HepG2 (cell line): Measurements from ENCODE around the gene RPS28. TPM values are rescaled to one million over a fixed set of nuclear protein-coding genes. Genes with fewer than 3 reads are reported as not detected.

Source experiments
- CCAR2 ChIP-seq: fragments of 200-400 bp; formaldehyde crosslinking; optimal IDR thresholded peaks from 2 replicates; pipeline ENCODE3; 2018; ENCODE audit warnings: low read depth, mild to moderate bottlenecking, low read length, moderate library complexity
- ERF ChIP-seq: IDR thresholded peaks from 2 replicates; pipeline ENCODE4 v1.6.1; 2018; ENCODE audit warnings: missing biosample characterization, missing genetic modification reagents
- KDM4B ChIP-seq: sonication (generic); formaldehyde crosslinking; IDR thresholded peaks from 2 replicates; pipeline ENCODE4 v1.4.0; 2020; ENCODE audit warnings: missing genetic modification reagents
- PITX1 ChIP-seq: sonication (generic); formaldehyde crosslinking; IDR thresholded peaks from 2 replicates; pipeline ENCODE4 v1.5.1; 2020; ENCODE audit warnings: mild to moderate bottlenecking, missing genetic modification reagents
- REL ChIP-seq: sonication (generic); formaldehyde crosslinking; conservative IDR thresholded peaks from 2 replicates; pipeline ENCODE4 v1.8.0; 2022; ENCODE audit warnings: mild to moderate bottlenecking, missing genetic modification reagents, moderate library complexity
- ZNF235 ChIP-seq: sonication (generic); formaldehyde crosslinking; IDR thresholded peaks from 2 replicates; pipeline ENCODE4 v1.8.1; 2023; ENCODE audit warnings: mild to moderate bottlenecking, missing genetic modification reagents, borderline replicate concordance
- ZNF570 ChIP-seq: sonication (generic); formaldehyde crosslinking; IDR thresholded peaks from 2 replicates; pipeline ENCODE4 v1.4.0; 2020; ENCODE audit warnings: mild to moderate bottlenecking, missing genetic modification reagents, borderline replicate concordance
- polyA plus RNA-seq, 8 experiments: library from polyadenylated mRNA; depleted of rRNA in 3 of 8; stranded (reverse) in 7 of 8; unstranded in 1 of 8; fragments of >200 nt; fragmentation: Illumina TruSeq in 4 of 8; extraction: Trizol in 4 of 8; gene quantifications; 2 replicates each; pipeline versions ENCODE4 v1.2.1 to v1.2.3, GENCODE V29; 2011 to 2016; ENCODE audit warnings: low read depth in 4 of 8, missing spikeins in 1 of 8, mixed read lengths in 1 of 8; ENCODE audit not compliant: insufficient read depth in 1 of 8
- total RNA-seq, 5 experiments: library from RNA; depleted of rRNA; stranded (reverse); fragments of >200 nt; fragmentation: Illumina TruSeq; extraction: Trizol; gene quantifications; 2 replicates each; pipeline ENCODE4 v1.2.3, GENCODE V29; 2016; ENCODE audit warnings: low read depth in 1 of 5
- TF ChIP-seq, protein P1 (sequence below): sonication (generic); formaldehyde crosslinking; IDR thresholded peaks from 2 replicates; pipeline ENCODE4 v1.5.0; 2020; ENCODE audit warnings: missing genetic modification reagents, mild to moderate bottlenecking, borderline replicate concordance
- TF ChIP-seq, protein P2 (sequence below), 2 experiments: sonication (generic) in 1 of 2; formaldehyde crosslinking in 1 of 2; IDR thresholded peaks; 2 replicates each; pipeline versions ENCODE4 v1.6.1 to v1.9.0; 2014 to 2022; ENCODE audit warnings: antibody characterized with exemption in 1 of 2, borderline replicate concordance in 1 of 2, inconsistent platforms in 1 of 2, low read depth in 1 of 2, missing genetic modification reagents in 1 of 2
- TF ChIP-seq, protein P3 (sequence below): IDR thresholded peaks from 2 replicates; pipeline ENCODE4 v1.6.1; 2016; ENCODE audit warnings: control low read depth
- TF ChIP-seq, protein P4 (sequence below): sonication (generic); formaldehyde crosslinking; IDR thresholded peaks from 2 replicates; pipeline ENCODE4 v1.9.0; 2021; ENCODE audit warnings: missing genetic modification reagents, borderline replicate concordance
- TF ChIP-seq, protein P5 (sequence below): sonication (generic); formaldehyde crosslinking; IDR thresholded peaks from 2 replicates; pipeline ENCODE4 v1.8.1; 2023; ENCODE audit warnings: mild to moderate bottlenecking, moderate library complexity, missing genetic modification reagents

RPS28 gene
- total and polyA plus RNA-seq, 2 of the 13 experiments (the other 11 are each of a cell fraction or from before 2014, with no cell fraction given): 281 to 545 TPM

DNA sequence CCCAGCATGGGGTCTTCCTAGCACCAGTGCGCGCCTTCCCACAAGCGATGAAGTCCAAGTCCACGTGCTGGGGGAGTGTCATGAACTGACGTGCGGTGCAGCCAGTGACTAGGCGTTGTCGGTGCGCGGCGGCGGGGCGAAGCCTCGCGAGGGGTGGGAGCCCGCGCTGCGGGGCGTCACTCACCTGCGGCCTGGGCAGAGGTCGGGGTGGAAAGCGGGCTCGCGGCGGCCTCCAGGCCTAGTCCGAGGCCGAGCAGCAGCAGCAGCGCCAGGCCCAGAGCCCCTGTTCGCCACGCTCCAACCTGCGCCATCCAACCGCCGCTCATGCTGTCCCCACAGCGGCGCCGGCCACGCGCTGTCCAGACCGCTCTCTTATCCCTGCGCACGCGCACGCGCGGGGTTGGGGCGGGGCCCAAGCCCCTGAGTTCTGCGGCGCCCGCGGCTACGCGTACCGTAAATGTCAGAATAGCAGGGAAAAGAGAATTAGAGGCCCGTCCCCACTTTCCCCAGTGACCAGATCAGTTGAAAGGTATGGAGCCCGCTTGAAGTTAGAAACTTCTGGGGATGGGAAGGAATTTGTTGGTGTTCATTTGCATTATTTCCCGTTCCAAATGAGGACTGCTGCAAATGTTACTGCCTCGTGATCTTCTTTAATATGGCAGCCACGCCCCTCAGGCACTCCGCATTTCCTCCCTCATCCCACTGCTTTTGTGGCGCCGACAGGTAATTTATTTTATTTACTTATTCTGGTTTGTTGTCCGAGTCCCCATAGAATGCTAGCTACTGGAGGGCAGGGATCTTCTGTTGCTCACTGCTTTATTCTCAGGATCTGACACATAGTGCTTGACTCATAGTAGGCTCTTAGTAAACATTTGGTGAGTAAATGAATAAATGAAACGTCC lies 13.1 kb upstream of the RPS28 start, which contains the start of gene CD320 (continued):
- TF ChIP-seq, protein P1, sequence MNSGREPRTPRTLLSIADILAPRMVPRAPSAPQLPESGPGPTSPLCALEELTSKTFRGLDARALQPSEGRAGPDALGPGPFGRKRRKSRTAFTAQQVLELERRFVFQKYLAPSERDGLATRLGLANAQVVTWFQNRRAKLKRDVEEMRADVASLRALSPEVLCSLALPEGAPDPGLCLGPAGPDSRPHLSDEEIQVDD (CRISPR knock-in tag): 0 out of 2 replicates have a peak, but pooled peaks have one; percentile 29
- peak; percentile 98 for TF ChIP-seq ZNF235 (CRISPR knock-in tag)
- TF ChIP-seq, protein P2, sequence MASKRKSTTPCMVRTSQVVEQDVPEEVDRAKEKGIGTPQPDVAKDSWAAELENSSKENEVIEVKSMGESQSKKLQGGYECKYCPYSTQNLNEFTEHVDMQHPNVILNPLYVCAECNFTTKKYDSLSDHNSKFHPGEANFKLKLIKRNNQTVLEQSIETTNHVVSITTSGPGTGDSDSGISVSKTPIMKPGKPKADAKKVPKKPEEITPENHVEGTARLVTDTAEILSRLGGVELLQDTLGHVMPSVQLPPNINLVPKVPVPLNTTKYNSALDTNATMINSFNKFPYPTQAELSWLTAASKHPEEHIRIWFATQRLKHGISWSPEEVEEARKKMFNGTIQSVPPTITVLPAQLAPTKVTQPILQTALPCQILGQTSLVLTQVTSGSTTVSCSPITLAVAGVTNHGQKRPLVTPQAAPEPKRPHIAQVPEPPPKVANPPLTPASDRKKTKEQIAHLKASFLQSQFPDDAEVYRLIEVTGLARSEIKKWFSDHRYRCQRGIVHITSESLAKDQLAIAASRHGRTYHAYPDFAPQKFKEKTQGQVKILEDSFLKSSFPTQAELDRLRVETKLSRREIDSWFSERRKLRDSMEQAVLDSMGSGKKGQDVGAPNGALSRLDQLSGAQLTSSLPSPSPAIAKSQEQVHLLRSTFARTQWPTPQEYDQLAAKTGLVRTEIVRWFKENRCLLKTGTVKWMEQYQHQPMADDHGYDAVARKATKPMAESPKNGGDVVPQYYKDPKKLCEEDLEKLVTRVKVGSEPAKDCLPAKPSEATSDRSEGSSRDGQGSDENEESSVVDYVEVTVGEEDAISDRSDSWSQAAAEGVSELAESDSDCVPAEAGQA (IDR thresholded peaks at IDR 0.05; ENCODE audit: low read depth): no peak; the same call in 1 of the 2 replicates
- TF ChIP-seq, protein P2 (CRISPR knock-in tag; IDR thresholded peaks at IDR 0.05; ENCODE audit: borderline replicate concordance): peak; percentile 93
- no peak for TF ChIP-seq CCAR2
- TF ChIP-seq, protein P3, sequence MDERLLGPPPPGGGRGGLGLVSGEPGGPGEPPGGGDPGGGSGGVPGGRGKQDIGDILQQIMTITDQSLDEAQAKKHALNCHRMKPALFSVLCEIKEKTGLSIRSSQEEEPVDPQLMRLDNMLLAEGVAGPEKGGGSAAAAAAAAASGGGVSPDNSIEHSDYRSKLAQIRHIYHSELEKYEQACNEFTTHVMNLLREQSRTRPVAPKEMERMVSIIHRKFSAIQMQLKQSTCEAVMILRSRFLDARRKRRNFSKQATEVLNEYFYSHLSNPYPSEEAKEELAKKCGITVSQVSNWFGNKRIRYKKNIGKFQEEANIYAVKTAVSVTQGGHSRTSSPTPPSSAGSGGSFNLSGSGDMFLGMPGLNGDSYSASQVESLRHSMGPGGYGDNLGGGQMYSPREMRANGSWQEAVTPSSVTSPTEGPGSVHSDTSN (CRISPR knock-in tag): peak; percentile 85
- peak; percentile 72 for TF ChIP-seq ERF (CRISPR knock-in tag)
- TF ChIP-seq, protein P4, sequence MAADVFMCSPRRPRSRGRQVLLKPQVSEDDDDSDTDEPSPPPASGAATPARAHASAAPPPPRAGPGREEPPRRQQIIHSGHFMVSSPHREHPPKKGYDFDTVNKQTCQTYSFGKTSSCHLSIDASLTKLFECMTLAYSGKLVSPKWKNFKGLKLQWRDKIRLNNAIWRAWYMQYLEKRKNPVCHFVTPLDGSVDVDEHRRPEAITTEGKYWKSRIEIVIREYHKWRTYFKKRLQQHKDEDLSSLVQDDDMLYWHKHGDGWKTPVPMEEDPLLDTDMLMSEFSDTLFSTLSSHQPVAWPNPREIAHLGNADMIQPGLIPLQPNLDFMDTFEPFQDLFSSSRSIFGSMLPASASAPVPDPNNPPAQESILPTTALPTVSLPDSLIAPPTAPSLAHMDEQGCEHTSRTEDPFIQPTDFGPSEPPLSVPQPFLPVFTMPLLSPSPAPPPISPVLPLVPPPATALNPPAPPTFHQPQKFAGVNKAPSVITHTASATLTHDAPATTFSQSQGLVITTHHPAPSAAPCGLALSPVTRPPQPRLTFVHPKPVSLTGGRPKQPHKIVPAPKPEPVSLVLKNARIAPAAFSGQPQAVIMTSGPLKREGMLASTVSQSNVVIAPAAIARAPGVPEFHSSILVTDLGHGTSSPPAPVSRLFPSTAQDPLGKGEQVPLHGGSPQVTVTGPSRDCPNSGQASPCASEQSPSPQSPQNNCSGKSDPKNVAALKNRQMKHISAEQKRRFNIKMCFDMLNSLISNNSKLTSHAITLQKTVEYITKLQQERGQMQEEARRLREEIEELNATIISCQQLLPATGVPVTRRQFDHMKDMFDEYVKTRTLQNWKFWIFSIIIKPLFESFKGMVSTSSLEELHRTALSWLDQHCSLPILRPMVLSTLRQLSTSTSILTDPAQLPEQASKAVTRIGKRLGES: peak; percentile 86; the same call in 1 of the 2 replicates
- no peak for TF ChIP-seq REL (CRISPR knock-in tag)
- TF ChIP-seq, protein P5, sequence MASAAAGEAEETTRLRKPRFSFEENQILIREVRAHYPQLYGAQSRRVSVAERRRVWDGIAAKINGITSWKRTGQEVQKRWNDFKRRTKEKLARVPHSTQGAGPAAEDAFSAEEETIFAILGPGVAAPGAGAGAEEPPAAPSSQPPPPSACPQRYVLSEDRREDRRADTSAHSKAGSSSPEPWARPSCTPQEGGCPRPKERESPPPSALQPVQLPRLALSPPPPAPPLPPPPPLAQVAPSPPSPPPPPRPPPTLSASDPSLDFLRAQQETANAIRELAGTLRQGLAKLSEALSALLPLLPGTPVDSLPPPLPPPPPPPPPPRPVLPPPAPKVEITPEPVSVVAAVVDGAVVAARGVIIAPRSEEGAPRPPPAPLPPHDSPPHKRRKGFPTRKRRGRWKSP (CRISPR knock-in tag): peak; percentile 84
- TF ChIP-seq PITX1 (CRISPR knock-in tag): peak; percentile 55
- 0 out of 2 replicates have a peak, but pooled peaks have one; percentile 84 for TF ChIP-seq ZNF570 (CRISPR knock-in tag)
- peak; percentile 35; the same call in 1 of the 2 replicates for TF ChIP-seq KDM4B (CRISPR knock-in tag)
